Activated naive CD4-positive, alpha-beta T cell treated with Interleukin-2 at 50 U/mL for 16 hours (primary cell): ENCODE results near the gene PIF1.
"Not testable (repeated sequence)": the region's sequence is repeated elsewhere in the genome, so short reads cannot be mapped to it uniquely, and the experiment has no call there.

ENCODE experiments used
- DNase-seq: peaks from one replicate; pipeline ENCODE4 v3.0.0-alpha.2; 2020

Gene PIF1

DNA sequence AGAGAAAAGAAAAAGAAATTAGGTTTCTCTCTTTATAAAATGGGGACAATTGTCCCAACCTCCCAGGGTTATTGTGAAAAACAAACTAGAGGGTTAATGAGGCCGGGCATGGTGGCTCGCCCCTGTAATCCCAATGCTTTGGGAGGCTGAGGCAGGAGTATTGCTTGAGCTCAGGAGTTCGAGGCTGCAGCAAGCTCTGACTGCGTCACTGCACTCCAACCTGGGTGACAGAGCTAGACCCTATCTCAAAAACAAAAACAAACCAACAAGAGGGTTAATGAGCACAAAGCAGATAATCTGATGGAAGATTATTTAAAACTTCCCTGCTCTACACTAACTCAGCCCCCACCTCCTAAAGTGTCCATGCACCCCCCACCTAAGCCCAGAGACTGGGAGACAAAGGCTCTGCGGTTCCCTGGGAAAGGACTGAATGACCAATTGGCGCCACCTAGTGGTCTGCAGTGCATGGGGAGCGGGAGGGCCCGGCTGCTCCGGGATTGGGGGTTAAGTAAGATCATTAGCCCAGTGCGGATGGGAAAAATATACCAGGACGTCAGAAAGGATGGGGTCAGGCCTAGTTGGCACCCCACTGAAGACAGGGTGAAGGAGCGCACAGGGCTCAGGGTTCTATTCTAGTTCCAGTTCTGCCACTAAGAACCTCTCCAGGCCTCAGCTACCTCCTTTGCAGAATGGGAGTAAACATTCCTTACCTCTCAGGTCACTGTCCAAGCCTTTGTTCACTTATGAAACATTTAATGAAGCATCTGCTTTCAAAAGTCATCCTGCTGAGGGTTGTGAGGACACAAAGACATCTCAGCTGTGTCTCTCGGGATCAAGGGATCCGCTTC, 15.6 kb downstream of the PIF1 start:
- DNase-seq = peak; percentile 72

DNA sequence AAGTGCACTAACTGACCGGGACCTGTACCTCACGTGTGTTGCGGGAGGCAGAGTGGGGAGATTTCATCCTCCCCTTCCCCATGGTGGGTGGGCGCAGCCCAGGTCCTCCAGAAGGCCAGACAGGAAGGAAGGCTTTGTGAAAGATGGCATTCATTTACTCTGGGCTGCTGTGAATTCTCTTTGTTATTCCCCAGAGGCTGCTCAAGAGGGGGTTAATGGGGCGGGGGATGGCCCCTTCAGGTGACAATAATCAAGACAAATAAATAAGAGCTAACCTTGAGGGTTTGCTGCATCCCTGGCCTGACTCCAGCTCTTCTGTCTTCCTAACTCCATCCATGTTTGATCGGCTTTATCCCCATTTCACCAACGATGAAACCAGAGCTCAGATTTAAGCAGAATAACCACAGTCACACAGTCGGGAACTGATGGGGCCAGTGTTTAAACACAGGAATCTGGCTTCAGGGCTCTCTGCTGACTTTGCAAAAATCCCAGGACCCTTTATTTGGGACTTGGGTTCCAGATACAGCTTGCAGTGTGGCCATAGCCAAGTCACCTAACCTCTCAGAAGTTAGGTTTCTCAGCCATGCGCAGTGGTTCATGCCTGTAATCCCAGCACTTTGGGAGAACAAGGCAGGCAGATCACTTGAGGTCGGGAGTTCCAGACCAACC, 16.5 kb downstream of the PIF1 start:
- DNase-seq = no peak

DNA sequence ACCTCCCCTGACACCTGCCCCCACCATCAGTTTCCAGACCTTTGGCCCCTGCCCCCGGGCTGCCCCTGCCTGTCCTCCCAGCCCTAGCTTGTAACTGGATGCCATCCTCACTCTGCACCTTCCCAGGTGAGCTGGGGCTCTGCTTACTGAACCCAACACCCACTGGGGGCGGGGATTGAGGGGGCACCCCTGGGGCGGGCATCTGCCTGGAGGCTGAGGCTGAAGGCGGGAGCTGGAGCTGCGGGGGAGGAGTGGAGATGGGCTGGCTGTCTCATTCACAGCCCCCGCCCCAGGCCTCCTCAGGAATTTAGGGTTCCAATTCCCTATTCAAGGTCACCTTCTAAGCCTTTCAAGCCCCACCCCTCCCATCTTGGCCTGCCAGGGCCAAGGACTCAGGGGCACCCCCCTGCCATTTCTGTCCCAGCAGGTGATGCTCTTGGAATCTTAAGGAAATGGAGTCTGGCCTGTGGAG, 17.7 kb downstream of the PIF1 start:
- DNase-seq = no peak

DNA sequence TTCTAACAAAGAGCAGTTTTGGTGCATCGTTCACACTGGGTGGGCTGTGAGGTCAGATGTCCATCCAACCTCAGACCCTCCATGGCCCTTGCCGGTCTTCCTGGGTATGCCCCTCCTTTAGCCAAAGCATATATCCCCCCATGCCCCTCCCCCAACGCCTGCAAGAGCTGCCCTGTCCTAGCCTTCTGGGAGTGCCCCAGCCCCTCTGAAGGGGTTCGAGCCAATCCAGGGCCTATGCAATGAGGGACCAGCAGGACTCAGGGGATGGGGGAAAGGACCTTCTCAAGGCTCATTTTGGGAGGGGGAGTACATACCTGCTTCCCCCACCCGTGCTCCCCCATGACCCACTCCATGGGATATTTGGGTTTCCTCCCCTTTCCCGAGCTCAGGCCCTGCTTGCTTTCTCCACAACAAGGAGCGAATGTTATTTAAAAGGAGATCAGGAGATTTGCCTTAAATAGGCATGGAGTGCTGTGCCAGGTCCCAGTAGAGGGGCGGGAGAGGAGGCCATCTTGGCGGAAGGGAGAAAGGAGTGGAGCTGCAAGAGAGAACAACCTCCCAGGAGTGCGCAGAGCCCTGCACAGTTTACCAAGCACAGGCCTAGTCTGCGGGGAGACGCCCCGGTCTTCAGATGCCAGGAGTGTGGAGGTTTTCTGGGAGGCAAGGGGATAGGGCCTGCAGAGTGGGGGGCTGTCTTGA, 18.2 kb downstream of the PIF1 start:
- no peak for DNase-seq

DNA sequence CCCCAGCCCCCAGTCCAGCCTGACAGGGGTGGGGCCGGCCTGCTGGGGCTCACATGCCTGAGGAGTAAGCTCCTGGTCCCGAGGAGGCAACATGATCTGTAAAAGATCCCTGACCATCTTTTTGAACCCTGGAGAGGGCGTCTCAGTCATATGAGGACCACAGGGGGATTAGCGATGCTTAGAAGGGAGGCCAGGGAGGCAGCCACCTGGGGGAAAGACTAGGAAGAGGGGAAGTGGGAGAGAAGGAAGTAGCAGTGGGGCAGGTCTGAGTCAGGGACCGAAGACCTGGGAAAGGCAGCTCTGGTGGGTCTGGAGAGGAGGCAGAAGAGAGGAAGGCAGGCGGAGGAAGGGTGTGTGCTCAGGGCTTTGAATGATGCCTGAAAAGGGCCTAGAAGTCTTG, 18.9 kb downstream of the PIF1 start:
- DNase-seq = no peak

DNA sequence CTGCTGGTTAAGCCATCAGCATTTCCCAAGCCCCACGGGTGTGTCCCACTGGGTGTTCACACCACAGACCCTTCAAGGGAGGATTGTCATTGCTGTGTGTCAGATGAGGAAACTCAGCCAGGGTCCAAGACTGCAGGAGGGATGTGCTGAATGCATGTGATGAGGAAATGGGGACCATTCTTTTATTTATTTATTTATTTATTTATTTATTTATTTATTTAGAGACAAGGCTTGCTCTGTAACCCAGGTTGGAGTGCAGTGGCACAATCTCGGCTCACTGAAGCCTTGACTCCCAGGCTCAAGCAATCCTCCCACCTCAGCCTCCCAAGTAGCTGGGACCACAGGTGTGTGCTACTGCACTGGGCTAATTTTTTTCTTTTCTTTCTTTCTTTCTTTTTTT, 20.8 kb downstream of the PIF1 start:
- DNase-seq = no peak

DNA sequence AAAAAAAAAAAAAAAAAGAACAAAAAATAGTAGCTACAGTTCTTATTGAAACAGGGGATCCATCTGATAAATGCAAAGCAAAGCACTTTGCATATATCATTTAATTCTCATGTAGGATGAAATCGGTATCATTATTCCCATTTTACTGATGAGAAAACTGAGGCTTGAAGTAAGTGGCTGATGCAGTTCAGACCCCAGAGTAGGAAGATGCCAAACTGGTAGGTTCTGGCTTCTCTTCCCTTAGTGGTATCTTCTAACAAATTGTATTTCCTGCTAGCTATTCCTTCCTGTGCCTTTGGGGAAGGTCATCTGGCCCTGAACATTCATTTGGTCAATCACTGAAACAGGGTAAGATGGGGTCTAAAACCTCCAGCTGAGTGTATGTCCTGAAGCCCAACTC, 21.9 kb downstream of the PIF1 start:
- DNase-seq = no peak

DNA sequence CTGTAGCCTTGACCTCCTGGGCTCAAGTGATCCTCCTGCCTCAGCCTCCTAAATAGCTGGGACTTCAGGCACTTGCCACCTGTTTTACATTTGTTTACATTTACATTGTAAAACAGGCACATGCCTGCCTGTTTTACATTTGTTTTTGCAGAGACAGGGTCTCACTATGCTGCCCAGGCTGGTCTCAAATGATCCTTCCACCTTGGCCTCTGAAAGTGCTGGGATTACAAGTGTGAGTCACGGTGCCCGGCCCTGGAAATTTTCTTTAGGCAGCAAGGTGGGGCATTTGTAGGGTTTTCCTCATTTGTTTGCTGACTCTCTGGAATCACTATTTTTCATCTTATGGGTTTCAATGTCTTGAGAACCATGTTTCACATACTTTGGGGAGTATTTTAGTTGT, 25.0 kb downstream of the PIF1 start:
- no peak for DNase-seq

DNA sequence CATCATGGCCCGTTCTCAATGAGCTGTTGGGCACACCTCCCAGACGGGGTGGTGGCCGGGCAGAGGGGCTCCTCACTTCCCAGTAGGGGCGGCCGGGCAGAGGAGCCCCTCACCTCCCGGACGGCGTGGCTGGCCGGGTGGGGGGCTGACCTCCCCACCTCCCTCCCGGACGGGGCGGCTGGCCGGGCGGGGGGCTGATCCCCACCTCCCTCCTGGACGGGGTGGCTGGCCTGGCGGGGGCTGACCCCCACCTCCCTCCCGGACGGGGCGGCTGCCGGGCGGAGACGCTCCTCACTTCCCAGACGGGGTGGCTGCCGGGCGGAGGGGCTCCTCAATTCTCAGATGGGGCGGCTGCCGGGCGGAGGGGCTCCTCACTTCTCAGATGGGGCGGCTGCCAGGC, 26.5 kb downstream of the PIF1 start:
- not testable (repeated sequence) for DNase-seq

DNA sequence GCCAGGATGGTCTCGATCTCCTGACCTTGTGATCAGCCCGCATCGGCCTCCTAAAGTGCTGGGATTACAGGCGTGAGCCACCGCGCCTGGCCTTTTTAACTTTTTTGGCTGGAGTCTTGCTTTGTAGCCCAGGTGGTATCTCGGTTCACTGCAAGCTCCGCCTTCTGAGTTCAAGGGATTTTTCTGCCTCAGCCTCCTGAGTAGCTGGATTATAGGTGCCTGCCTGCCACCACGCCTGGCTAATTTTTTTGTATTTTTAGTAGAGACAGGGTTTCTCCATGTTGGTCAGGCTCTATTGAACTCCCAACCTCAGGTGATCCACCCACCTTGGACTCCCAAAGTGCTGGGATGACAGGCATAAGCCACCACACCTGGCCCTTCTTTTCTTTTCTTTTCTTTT, 29.5 kb downstream of the PIF1 start:
- DNase-seq = not testable (repeated sequence)

DNA sequence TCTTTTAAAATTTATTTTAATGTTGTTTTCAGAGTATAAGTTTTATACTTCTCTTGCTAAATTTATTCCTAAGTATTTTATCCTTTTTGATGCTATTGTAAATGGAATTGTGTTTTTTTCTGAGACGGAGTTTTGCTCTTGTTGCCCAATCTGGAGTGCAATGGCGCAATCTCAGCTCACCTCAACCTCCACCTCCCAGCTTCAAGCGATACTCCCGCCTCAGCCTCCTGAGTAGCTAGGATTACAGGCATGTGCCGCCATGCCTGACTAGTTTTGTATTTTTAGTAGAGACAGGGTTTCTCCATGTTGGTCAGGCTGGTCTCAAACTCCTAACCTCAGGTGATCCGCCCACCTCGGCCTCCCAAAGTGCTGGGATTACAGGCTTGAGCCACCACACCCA, 30.1 kb downstream of the PIF1 start:
- DNase-seq = not testable (repeated sequence)

DNA sequence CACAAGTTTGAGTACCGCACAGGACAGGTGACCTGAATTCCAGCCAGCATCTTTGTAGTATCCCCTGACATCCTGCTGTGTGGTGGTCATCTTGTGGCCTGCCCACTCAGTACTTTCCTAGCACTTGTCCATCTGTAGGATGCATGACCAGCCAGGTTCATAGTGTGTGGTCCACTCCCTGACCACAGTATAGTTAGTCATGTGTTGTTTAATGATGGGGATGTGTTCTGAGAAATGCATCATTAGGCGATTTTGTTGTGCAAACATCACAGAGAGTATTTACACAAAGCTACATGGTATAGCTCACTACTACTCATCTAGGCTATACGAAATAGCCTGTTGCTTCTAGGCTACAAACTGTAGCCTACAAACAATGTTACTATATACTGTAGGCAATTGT, 33.2 kb downstream of the PIF1 start:
- DNase-seq = no peak

DNA sequence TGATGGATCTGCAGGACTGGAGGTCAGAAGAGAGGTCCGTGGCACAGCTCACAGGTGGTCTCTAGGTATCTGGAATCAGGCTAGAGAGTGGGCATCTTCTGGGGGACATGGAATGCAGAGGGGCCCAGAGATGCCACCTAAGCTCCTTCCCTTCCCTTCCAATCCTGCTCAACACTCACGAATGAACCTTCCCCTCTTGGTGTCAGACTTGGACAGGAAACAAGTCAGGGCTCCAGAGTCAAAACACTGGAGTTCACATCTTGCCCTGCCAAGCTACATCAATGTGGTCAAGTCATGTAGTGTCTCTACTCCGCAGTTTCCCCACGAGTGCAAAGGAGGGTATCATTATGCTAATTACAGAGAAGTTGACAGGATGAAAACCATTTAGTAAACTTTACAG, 34.0 kb downstream of the PIF1 start:
- no peak for DNase-seq

DNA sequence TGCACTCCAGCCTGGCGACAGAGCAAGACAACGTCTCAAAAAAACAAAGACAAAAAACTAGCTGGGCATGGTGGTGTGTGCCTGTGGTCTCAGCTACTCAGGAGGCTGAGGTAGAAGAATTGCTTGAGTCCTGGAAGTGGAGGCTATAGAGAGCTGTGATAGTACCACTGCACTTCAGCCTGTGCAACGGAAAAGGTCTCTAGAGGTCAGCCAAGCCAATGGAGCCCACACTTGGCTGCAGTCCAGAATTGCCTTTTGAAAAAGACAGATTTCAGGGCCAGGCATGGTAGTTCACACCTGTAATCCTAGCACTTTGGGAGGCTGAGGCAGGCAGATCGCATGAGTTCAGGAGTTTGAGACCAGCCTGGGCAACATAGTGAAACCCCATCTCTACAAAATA, 41.7 kb downstream of the PIF1 start:
- no peak for DNase-seq

DNA sequence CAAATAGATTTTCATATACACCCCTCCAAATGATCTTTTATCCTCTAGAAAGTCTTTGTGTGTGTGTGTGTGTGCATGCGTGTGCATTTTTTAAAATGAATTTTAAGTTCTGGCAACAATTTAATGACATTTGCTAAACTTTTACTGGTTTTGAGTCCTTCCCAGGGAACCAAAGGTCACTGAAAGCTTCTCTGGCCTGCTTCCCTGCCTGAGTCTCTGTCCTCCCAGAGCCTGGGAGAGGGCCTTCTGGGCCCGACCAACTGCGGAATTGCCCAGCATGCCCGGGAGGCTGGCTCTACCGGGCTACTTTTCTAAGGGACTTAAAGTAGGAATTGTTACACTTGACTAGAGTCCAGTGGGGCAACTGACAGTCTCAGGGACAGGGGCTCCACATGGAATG, 42.7 kb downstream of the PIF1 start:
- DNase-seq = no peak

DNA sequence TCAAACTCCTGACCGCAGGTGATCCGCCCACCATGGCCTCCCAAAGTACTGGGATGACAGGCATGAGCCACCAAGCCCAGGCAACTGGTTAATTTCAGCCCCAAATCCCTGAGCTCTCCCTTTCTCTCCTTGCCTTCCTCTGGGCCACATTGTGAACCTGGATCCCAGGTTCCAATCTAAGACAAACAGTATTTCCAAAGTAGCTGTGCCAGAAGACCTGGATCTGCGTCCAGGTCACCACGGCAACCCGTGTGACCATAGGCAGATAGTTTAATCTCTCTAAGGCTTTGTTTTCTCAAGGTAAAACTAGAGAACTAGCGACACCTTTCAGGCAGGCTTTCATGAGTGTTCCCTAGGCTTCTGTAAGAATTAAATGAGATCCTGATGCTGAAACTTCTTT, 44.1 kb downstream of the PIF1 start:
- DNase-seq = no peak

DNA sequence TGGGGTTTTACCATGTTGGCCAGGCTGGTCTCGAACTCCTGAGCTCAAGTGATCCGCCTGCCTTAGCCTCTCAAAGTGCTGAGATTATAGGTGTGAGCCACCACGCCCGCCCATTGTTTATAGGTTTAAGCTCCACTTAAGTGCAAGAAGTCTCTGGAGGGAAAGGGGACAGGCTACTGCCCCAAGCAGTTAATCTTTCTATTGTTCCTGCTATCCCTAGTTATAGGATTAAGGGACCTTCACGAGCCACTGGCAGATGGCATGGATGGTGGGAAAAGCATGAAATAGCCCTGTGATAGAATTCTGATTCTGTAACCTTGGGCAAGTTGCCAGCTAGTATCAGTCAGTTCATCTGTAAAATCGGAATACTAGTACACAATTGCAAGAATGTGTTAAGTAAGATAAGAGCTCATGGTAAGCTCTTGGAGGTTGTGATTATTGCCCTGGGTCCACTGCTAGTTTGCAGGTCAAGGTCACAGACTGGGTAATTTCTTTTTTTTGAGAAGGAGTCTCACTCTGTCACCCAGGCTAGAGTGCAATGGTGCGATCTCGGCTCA, 44.8 kb downstream of the PIF1 start:
- no peak for DNase-seq

DNA sequence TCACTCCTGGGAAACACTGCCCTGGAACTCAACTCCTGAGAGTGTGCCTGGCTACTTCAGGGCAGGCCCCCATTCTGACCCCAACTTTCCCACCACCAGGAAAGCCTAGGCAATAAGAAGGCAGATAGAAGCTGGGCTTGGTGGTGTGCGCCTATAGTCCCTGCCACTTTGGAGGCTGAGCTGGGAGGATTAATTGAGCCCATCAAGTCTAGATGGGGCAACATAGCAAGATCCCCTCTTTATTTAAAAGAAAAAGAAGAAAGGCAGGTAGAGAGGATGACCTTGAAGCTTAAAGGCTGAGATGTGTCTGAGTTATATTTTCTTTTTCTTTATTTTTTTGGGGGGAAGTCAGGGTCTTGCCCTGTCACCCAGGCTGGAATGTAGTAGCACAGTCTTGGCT, 45.8 kb downstream of the PIF1 start:
- DNase-seq = no peak

DNA sequence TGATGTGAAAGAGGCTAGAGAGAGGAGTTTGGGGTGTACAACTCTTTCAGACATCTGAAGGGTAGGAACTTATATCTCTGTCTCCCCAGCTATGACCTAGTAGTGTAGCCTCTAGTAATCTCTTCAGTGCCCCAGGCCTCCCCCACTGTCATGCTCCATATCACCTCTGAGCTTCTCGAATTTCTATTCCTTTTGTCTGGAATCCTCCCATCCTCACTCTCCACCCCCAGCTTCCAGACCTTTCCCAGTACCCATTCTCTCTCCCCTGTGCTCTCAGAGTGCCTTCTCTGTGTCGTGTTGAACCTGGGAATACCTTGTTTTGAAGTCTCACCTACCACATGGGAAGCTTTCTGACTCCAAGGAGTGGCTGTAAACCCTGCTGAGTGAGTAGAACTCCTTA, 46.4 kb downstream of the PIF1 start:
- DNase-seq = no peak

DNA sequence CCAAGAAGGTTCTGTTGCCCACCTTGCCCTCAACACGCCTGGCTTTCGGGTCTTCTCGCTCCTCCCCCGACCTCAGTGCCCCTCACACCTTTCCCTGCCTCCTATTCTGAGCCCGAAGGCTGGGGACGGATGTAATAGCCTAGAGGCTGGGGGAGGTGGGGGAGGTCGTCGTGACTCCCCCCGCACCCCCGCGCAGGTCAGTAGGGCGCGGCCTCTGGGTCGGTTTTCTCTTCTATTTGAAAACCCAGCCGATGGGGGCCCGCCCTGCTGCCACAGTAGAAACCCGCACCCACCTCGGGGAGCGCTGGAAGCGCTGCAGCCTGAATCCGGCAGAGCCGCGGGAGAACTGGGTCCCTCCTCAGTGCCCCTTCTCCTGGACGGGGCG, 49.1 kb downstream of the PIF1 start:
- DNase-seq = no peak

DNA sequence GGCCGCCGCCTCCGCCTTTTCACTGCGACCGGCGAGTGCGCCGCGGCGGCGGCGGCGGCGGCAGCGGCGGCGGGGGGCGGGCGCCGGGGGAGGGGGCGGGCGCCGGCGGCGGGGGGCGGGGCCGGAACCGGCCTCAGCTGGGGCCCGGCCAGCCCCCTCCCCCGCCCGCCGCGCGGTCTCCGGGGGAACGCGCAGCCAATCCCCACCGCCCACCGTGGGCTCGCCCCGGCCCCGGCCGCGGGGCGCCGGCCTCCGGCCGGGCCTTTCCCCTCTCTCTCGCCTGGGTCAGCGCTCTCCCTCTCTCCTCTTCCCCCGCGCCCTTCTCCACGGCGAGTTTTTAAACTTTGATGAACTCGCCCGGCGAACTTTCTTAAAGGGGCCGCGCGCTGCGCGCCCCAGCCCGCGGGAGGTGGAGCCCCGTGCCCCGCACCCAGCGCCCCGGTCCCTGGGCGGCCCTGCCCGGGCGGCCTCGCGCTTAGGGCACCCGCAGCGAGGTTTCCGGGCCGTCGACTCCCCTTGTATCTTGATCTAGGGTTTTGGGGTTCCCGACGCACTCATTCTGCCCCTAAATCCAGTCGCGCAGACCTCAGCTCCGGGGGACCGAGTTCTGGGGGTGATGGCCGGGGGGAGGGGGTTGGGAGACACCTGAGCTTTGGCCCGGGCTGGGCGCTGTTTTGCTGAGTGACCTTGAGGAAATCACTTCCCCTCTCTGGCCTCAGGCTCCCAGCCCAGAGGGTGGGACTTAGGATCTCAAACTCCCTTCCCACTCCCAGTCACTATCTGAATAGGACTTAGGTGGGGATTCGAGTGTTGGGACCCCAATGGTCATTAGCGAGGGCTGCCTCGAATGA, 49.7 kb downstream of the PIF1 start, which contains the start of gene RBPMS2:
RBPMS2 (minus strand) TSS at position 39 of the 851 bp plus-strand sequence. CDS start 270 bp downstream, outside the sequence.
- peak; percentile 4 for DNase-seq
